Fibroblast of lung (primary cell): Measurements from ENCODE around the gene BTAF1. TPM values are rescaled to one million over a fixed set of nuclear protein-coding genes. Genes with fewer than 3 reads are reported as not detected.

ENCODE experiments used
- DNase-seq, 2 donors: peaks; one replicate each; pipeline versions ENCODE4 v3.0.0 to v3.0.0-alpha.2; 2010; ENCODE audit warnings: low read depth in 2 of 2
- H2AFZ ChIP-seq: 2 replicates; pipeline ENCODE4 v1.5.1; 2012; ENCODE audit warnings: low read length, control low read depth, inconsistent platforms
- H3K27ac ChIP-seq: 2 replicates; pipeline ENCODE4 v1.5.1; 2011; ENCODE audit warnings: low read length, control low read depth; ENCODE audit not compliant: insufficient read depth
- H3K27me3 ChIP-seq: 2 replicates; pipeline ENCODE4 v1.5.1; 2011; ENCODE audit warnings: mild to moderate bottlenecking, low read length; ENCODE audit not compliant: control insufficient read depth, insufficient read depth
- H3K36me3 ChIP-seq: 2 replicates; pipeline ENCODE4 v1.5.1; 2011; ENCODE audit warnings: low read length; ENCODE audit not compliant: control insufficient read depth, insufficient read depth
- H3K4me1 ChIP-seq: 2 replicates; pipeline ENCODE4 v1.5.1; 2011; ENCODE audit warnings: low read length; ENCODE audit not compliant: control insufficient read depth, insufficient read depth; ENCODE audit errors: extremely low read depth
- H3K4me2 ChIP-seq: 2 replicates; pipeline ENCODE4 v1.5.1; 2011; ENCODE audit warnings: low read length, control low read depth; ENCODE audit not compliant: insufficient read depth; ENCODE audit errors: extremely low read depth
- H3K4me3 ChIP-seq, 4 experiments: fragments of 200-600 bp in 1 of 4; sonication (generic) in 1 of 4; replicated peaks in 1 of 4; 2 replicates each; pipeline ENCODE4 v1.5.1; 2011 to 2016; ENCODE audit warnings: low read length in 4 of 4, low read depth in 3 of 4, mild to moderate bottlenecking in 3 of 4, control low read depth in 2 of 4, inconsistent platforms in 1 of 4, mixed read lengths in 1 of 4; ENCODE audit not compliant: insufficient read depth in 1 of 4; ENCODE audit errors: control extremely low read depth in 1 of 4
- H3K79me2 ChIP-seq: 2 replicates; pipeline ENCODE4 v1.5.1; 2012; ENCODE audit warnings: mild to moderate bottlenecking, low read length, inconsistent platforms; ENCODE audit not compliant: control insufficient read depth, insufficient read depth
- H3K9ac ChIP-seq: 2 replicates; pipeline ENCODE4 v1.5.1; 2011; ENCODE audit warnings: mild to moderate bottlenecking, low read length, control low read depth; ENCODE audit not compliant: insufficient read depth
- H3K9me3 ChIP-seq: 2 replicates; pipeline ENCODE4 v1.5.1; 2012; ENCODE audit warnings: low read depth, low read length; ENCODE audit not compliant: control insufficient read depth, insufficient read depth
- H4K20me1 ChIP-seq: 2 replicates; pipeline ENCODE4 v1.5.1; 2011; ENCODE audit warnings: low read length; ENCODE audit not compliant: control insufficient read depth, insufficient read depth; ENCODE audit errors: extremely low read depth
- EZH2 ChIP-seq: IDR thresholded peaks from 2 replicates; pipeline ENCODE4 v1.5.1; 2012; ENCODE audit warnings: low read length, control low read depth, mild to moderate bottlenecking; ENCODE audit errors: missing control alignments
- polyA plus RNA-seq, 2 donors: library from polyadenylated mRNA; depleted of rRNA in 1 of 2; stranded (reverse) in 1 of 2; unstranded in 1 of 2; fragments of >200 nt; gene quantifications; 2 replicates each; pipeline ENCODE4 v1.2.1, GENCODE V29; 2011 to 2012; ENCODE audit warnings: missing spikeins in 1 of 2
- total RNA-seq: library from RNA; depleted of rRNA; stranded (reverse); fragments of >200 nt; gene quantifications from 2 replicates; pipeline ENCODE4 v1.2.1, GENCODE V29; 2014
- TF ChIP-seq, protein P1 (sequence below), 2 donors: IDR thresholded peaks in 1 of 2; conservative IDR thresholded peaks in 1 of 2; 1 replicate in 1 of 2; 2 replicates in 1 of 2; pipeline ENCODE4 v1.5.1; 2011 to 2012; ENCODE audit warnings: low read length in 2 of 2, control low read depth in 1 of 2, inconsistent platforms in 1 of 2, low read depth in 1 of 2, mild to moderate bottlenecking in 1 of 2

The BTAF1 gene
- total and polyA plus RNA-seq, 2 donors (not counting 1 experiment from before 2014, with no cell fraction given) = 27.4 to 39.8 TPM

DNA sequence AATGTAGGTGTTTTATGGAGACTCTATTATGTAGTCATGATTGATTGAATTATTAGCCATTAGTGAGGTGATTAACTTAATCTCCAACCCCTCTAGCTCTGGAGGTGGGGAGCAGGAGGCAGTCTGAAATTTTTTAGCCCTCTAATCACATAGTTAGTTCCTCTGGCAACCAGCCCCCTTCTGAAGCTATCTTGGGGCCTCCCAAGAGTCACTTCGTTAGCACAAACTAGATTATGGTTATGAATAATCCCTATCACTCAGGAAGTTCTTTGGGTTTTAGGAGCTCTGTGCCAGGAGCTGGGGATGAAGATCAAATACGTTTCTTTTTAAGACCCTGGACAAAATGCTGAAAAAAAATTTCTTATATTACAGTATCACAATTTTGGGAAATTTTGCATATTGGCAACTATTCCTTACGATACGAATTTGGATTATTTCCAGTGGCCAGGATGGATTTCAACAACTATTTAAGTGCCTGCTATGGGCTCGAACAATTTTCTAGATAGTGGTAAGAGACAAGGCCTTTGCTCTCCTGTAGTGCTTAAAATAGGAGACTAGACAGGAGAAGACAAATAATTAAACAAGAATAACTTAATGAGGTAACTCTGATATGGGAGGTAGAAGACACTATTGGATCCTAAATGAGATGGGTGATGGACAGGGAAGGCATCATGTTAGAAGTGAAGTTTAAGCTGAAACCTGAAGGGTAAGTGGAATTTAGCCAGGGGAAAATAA is 52.9 kb downstream of the BTAF1 start:
- Histone ChIP-seq H2AFZ (no peak overlapping the region), H3K27ac (no peak overlapping the region), H3K36me3 (no peaks in the 10 kb centered on the region), H3K4me2 (no peak overlapping the region), H3K9me3 (no peaks in the 10 kb centered on the region), H3K79me2 (no peaks in the 10 kb centered on the region), H3K9ac (no peak overlapping the region), H4K20me1 (no peaks in the 10 kb centered on the region), H3K4me1 (peaks cover 7% of the 10 kb centered on the region), H3K4me3 (no peak overlapping the region), H3K27me3 (no peaks in the 10 kb centered on the region)
- no peak for DNase-seq
- no peak for TF ChIP-seq EZH2
- TF ChIP-seq, protein P1, sequence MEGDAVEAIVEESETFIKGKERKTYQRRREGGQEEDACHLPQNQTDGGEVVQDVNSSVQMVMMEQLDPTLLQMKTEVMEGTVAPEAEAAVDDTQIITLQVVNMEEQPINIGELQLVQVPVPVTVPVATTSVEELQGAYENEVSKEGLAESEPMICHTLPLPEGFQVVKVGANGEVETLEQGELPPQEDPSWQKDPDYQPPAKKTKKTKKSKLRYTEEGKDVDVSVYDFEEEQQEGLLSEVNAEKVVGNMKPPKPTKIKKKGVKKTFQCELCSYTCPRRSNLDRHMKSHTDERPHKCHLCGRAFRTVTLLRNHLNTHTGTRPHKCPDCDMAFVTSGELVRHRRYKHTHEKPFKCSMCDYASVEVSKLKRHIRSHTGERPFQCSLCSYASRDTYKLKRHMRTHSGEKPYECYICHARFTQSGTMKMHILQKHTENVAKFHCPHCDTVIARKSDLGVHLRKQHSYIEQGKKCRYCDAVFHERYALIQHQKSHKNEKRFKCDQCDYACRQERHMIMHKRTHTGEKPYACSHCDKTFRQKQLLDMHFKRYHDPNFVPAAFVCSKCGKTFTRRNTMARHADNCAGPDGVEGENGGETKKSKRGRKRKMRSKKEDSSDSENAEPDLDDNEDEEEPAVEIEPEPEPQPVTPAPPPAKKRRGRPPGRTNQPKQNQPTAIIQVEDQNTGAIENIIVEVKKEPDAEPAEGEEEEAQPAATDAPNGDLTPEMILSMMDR (conservative IDR thresholded peaks at IDR 0.05 in 1 of 2, IDR thresholded peaks at IDR 0.05 in 1 of 2; ENCODE audit: low read depth in 1 of 2, low read length in 2 of 2) = no peak

DNA sequence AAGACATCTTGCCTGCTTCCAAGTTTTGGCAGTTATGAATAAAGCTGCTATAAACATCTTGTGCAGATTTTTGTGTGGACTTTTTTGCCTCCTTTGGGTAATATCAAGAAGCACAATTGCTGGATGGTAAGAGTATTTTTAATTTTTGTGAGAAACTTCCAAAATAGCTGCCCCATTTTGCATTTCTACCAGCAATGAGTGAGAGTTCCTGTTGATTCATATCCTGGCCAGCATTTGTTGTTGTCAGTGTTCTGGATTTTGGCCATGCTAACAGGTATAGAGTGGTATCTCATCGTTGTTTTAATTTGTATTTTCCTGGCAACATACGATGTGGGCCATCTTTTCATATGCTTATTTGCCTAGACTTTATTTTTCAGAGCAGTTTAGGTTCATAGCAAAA is 53.9 kb downstream of the BTAF1 start:
- Histone ChIP-seq H3K4me1 (peaks cover 7% of the 10 kb centered on the region), H4K20me1 (no peaks in the 10 kb centered on the region), H3K9ac (no peak overlapping the region), H3K27ac (no peak overlapping the region), H3K9me3 (no peaks in the 10 kb centered on the region), H3K4me3 (no peak overlapping the region), H3K4me2 (no peak overlapping the region), H3K27me3 (no peaks in the 10 kb centered on the region), H3K36me3 (peaks cover 3% of the 10 kb centered on the region), H2AFZ (no peak overlapping the region), H3K79me2 (no peaks in the 10 kb centered on the region)
- TF ChIP-seq, protein P1 (conservative IDR thresholded peaks at IDR 0.05 in 1 of 2, IDR thresholded peaks at IDR 0.05 in 1 of 2; ENCODE audit: low read depth in 1 of 2, low read length in 2 of 2) = no peak
- TF ChIP-seq EZH2 = no peak
- no peak for DNase-seq

DNA sequence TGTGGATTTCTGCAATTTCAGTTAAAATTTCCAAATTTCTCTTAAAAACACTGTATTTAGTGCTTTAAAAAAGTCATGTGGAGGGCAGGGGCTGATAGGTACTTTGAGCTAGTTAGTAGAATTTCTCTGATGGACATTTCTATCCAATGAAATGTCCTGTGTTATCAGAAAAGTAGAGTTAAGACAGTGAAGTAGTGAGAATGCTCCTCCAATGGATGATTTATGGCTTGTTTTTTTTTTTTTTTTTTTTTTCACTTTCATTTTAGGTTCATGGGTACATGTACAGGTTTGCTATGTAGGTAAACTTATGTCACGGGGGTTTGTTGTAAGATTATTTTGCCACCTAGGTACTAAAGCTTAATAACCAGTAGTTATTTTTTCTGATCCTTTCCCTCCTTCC is 55.0 kb downstream of the BTAF1 start:
- Histone ChIP-seq H3K4me3 (no peak overlapping the region), H3K4me2 (no peak overlapping the region), H3K4me1 (peaks cover 7% of the 10 kb centered on the region), H2AFZ (no peak overlapping the region), H4K20me1 (no peaks in the 10 kb centered on the region), H3K9ac (no peak overlapping the region), H3K27me3 (no peaks in the 10 kb centered on the region), H3K27ac (no peak overlapping the region), H3K79me2 (no peaks in the 10 kb centered on the region), H3K36me3 (peaks cover 8% of the 10 kb centered on the region), H3K9me3 (no peaks in the 10 kb centered on the region)
- no peak for DNase-seq
- TF ChIP-seq, protein P1 (conservative IDR thresholded peaks at IDR 0.05 in 1 of 2, IDR thresholded peaks at IDR 0.05 in 1 of 2; ENCODE audit: low read depth in 1 of 2, low read length in 2 of 2) = no peak
- TF ChIP-seq EZH2 = no peak
